Brain microvascular endothelial cell (primary cell): ENCODE results near the gene RUVBL2.
"Not testable (repeated sequence)": the region's sequence is repeated elsewhere in the genome, so short reads cannot be mapped to it uniquely, and the experiment has no call there.

Experiments
- DNase-seq: peaks from one replicate; pipeline ENCODE4 v3.0.0-alpha.2; 2020
- H3K27ac ChIP-seq: fragments of 250-450 bp; sonication (Bioruptor Pico); 2 replicates; pipeline ENCODE4 v1.5.1; 2020; ENCODE audit warnings: mild to moderate bottlenecking, moderate library complexity
- H3K27me3 ChIP-seq: fragments of 250-450 bp; sonication (Bioruptor Pico); replicated peaks from 2 replicates; pipeline ENCODE4 v1.5.1; 2020; ENCODE audit warnings: mild to moderate bottlenecking
- H3K36me3 ChIP-seq: fragments of 250-450 bp; sonication (Bioruptor Pico); replicated peaks from 2 replicates; pipeline ENCODE4 v1.5.1; 2020; ENCODE audit warnings: mild to moderate bottlenecking
- H3K4me3 ChIP-seq: 2 replicates; pipeline ENCODE4 v1.5.1; 2011; ENCODE audit warnings: low read depth, mild to moderate bottlenecking, control low read depth, low read length, moderate library complexity
- in situ Hi-C: cut with HindIII; loops from 2 replicates; pipeline ENCODE4 v1.10.0; 2017; ENCODE audit warnings: low sequenced_read_pairs, low pct_ligation_motif_present
- TF ChIP-seq, protein P1 (sequence below): IDR thresholded peaks from 2 replicates; pipeline ENCODE4 v1.5.1; 2011; ENCODE audit warnings: low read depth, mild to moderate bottlenecking, moderate library complexity, low read length, control low read depth, inconsistent platforms; ENCODE audit errors: missing control alignments

RUVBL2 gene

DNA sequence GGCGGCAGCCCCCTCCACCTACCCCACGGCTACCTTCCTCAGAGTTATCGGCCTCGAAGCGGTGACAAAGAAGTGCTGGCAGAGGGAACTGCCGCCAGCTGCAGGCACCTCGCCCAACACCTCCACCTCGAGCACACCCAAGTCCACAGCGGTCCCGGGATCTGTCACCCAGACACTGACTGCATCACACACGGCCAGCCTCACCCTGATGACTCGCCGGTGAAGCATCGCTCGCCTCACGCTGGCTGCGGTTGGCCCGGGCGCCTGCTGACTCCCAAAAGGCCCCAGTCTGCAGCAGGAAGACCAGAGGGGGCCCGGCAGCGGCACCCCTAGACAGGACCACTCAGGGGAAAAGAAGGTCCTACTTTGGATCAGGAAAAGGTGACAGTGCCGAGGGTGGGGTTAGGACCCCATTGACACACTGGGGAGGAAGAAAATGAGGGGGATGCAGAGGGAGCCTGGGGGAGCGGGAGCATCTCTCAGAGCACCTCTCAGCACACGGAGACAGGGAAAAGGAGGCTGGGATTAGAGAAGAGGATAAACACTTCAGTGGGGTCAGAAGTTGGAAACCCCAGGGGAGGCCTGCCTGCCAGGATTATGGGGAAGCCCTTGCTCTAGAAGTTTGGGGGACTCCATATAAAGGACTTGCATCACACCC is 56.8 kb downstream of the RUVBL2 start:
- H3K36me3 ChIP-seq, in situ Hi-C loops, H3K27ac ChIP-seq, H3K4me3 ChIP-seq, H3K27me3 ChIP-seq: not testable (repeated sequence)
- peak; percentile 76 for DNase-seq

DNA sequence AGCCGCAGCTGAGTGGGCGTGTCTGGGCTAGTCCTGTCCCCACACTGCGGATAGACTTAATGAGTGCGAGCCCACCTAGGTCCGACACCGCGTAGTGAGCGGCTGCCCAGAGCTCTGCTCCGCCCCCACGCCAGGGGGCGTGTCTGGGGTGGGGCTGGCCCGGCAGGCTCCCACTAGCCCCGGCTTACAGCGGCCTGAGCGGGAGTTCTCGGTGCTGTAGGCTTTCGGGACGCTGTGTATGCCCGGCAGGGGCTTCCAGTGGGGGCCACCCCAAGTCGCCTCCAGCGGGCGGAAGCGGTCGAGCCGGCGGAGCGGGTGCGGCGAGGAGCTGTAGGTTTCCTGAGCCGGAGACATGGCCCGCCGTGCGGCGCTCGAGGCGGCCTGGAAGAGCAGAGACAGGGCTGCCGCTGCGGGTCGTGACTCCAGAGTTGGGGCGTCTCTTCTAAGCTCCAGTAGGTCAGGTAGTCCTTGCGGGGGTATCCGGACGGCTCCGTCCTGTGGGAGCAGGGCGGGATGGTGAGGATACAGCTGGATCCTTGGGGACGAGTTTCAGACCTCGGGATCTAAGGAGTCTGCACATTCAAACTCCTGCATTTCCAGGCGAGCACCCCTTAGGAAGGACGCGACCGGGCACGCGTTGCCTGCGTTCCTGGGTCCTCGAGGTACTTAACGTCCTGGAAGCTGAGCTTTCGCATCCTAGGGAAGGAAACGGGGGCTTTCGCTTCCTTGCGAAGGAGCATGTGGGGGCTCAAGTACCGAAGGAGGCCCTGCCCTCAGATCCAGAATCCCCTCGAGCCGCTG is 62.6 kb downstream of the RUVBL2 start:
- Histone ChIP-seq H3K27me3 (no peaks in the 10 kb centered on the region), H3K27ac (no peak overlapping the region), H3K36me3 (no peaks in the 10 kb centered on the region), H3K4me3 (peak overlapping the region; percentile 64)
- DNase-seq, result peak; percentile 9
- TF ChIP-seq, protein P1, sequence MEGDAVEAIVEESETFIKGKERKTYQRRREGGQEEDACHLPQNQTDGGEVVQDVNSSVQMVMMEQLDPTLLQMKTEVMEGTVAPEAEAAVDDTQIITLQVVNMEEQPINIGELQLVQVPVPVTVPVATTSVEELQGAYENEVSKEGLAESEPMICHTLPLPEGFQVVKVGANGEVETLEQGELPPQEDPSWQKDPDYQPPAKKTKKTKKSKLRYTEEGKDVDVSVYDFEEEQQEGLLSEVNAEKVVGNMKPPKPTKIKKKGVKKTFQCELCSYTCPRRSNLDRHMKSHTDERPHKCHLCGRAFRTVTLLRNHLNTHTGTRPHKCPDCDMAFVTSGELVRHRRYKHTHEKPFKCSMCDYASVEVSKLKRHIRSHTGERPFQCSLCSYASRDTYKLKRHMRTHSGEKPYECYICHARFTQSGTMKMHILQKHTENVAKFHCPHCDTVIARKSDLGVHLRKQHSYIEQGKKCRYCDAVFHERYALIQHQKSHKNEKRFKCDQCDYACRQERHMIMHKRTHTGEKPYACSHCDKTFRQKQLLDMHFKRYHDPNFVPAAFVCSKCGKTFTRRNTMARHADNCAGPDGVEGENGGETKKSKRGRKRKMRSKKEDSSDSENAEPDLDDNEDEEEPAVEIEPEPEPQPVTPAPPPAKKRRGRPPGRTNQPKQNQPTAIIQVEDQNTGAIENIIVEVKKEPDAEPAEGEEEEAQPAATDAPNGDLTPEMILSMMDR, result peak; percentile 38
- in situ Hi-C loops, result no loop called here

DNA sequence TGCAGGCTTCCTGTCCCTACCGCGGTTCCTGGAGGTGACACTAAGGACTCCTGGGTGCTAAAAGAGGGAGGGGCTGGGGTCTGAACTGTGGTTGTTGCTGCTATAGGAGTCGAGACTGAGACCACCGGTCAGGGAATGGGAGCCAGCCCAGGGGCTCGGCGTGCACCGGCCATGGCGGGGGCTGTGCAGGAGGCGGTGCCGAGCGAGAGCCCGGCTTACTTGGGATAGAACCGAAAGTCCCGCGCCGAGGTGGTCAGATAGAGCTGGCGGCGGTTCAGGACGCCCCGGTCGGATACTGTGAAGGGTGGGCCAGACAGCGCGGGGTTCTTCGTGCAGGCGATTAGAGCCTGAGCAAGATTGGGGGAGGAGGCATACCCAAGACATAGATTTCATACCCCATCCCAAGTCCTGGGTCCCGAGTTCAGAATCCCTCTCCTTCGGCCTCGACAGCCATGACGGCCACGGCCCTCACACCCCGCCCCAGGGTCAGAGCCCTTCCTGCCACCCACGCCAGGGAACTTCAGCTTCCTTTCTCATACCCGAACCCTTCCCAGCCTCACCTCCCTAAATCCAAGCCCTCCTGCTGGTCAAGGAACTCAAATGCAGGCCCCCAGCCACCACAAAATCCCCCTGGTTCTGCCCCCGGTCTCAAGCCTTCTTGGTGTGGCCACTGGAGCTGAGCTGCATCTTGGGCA is 63.4 kb downstream of the RUVBL2 start:
- H3K27me3 ChIP-seq, H3K36me3 ChIP-seq, H3K27ac ChIP-seq, in situ Hi-C loops, DNase-seq: not testable (repeated sequence)
- peak overlapping the region; percentile 64 for H3K4me3 ChIP-seq

DNA sequence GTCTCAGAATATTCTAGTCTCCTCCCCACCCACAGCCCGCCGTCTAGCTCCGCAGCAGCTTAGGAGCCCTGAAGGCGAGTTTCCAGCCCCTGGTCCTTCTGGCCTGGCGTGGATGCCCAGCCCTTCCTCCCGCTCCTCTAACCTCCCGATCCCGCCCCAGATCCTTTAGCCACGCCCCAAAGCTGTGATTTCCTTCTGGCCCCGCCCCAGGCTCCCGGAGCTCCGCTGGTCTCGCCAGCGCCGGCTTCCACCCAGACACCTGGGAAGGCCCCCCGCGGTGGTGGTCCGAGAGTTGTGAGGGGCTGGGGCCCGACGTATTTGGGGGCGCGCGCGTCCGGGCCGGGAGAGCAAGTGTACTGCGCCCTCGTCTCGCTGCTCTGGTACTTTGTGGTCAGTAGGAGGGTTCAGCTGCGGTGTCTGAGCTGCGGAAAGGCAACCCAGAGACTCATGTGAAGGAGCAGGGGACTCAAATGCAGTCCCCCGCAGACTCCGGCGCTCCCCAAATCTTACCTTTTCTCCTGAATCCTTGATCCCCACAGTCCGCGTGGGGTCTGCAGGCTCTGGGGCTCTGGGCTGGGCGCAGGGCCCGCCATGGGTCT is 64.0 kb downstream of the RUVBL2 start, which contains the start of gene CGB7:
Gene CGB7, minus strand, starts transcription at position 114 of the 599 bp plus-strand sequence. CDS start 2,374 bp downstream, outside the sequence.
- Histone ChIP-seq H3K27ac (no peak within 1 kb of the TSS), H3K27me3 (no peaks in the 10 kb centered on the region), H3K36me3 (no peaks in the 10 kb centered on the region), H3K4me3 (peak within 1 kb of the TSS; percentile 64)
- peak; percentile 29 for DNase-seq
- in situ Hi-C loops, result no loop called here
- TF ChIP-seq, protein P1, result no peak

DNA sequence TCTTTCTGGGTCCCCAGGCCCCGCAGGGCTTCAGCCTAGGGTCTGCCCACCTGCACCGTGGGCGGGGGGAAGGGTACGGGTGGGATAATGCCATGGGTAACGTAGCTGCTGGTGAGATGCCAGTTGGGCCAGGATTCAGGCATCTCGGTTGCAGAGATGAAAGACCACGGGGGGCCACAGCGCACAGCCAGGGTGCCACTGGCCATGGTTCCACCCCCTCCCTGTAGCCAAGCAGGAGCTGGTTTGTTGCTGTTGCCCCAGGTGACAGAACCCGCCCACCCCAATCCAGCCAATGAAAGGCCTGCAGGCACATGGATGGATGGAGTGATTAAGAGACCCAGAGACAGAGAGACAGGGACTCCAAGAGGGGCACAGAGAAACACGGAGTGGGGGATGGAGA is 64.9 kb downstream of the RUVBL2 start:
- Histone ChIP-seq H3K36me3 (no peaks in the 10 kb centered on the region), H3K27ac (no peak overlapping the region), H3K27me3 (no peaks in the 10 kb centered on the region), H3K4me3 (no peak overlapping the region)
- TF ChIP-seq, protein P1, result no peak
- in situ Hi-C loops, result no loop called here
- DNase-seq, result peak; percentile 40

DNA sequence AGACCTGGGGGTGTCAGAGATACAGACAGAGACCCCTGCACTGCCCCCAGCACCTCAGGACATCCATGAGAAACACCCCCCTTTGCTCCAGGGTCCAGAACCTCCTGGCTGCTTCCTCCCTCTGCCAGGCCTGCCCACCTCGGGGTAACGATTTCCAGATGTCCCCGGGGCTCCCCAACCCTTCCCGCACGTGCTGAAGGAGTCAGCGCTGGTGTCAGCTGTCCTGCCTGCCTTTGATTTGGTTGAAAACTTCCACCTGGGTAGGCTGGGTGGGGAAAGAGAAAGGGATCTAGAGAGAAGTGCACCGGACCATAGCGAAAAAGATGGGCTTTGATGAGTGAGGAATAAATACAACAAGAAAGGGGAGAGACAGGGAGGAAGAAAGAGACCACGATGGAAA is 65.4 kb downstream of the RUVBL2 start:
- TF ChIP-seq, protein P1, result no peak
- no peak for DNase-seq
- H3K27me3 ChIP-seq, result no peaks in the 10 kb centered on the region
- no peaks in the 10 kb centered on the region for H3K36me3 ChIP-seq
- H3K4me3 ChIP-seq, result no peak overlapping the region
- no peak overlapping the region for H3K27ac ChIP-seq
- in situ Hi-C loops, result no loop called here
